Measurements from ENCODE around the gene IFT80.

DNA sequence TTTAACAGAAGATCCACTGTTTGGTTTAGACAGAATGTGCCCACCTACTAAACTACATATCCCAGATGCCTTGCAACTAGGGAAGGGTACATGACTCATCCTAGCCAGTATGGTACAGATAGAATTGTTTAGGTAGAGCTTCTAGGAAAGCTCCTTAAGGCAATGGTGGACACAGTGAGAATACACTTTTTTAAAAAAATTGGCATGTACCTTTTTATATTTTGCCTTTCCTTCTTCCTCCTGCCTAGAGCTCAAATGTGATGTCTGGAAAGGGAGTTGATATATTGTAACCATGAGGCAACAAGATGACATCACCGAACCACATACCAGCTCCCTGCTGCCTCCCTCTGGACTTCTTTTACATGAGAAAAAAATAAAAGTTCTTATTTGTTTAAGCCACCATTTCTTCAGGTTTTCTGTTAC, 188.2 kb downstream of the IFT80 start:
- TF ChIP-seq, protein P1, sequence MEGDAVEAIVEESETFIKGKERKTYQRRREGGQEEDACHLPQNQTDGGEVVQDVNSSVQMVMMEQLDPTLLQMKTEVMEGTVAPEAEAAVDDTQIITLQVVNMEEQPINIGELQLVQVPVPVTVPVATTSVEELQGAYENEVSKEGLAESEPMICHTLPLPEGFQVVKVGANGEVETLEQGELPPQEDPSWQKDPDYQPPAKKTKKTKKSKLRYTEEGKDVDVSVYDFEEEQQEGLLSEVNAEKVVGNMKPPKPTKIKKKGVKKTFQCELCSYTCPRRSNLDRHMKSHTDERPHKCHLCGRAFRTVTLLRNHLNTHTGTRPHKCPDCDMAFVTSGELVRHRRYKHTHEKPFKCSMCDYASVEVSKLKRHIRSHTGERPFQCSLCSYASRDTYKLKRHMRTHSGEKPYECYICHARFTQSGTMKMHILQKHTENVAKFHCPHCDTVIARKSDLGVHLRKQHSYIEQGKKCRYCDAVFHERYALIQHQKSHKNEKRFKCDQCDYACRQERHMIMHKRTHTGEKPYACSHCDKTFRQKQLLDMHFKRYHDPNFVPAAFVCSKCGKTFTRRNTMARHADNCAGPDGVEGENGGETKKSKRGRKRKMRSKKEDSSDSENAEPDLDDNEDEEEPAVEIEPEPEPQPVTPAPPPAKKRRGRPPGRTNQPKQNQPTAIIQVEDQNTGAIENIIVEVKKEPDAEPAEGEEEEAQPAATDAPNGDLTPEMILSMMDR (IDR thresholded peaks at IDR 0.05): no peak
- TF ChIP-seq POLR2A (IDR thresholded peaks at IDR 0.05): no peak
